Measurements from ENCODE around the gene ACVRL1. TPM values are rescaled to one million over a fixed set of nuclear protein-coding genes. Genes with fewer than 3 reads are reported as not detected.

The ACVRL1 gene
- total RNA-seq, 1 donor from 2014 or later = not detected

GRCh38 chr12:51917041-51917590 is 9.8 kb downstream of the ACVRL1 start:
- Mint-ChIP-seq H3K4me1 (ENCODE audit: unreplicated experiment) (peaks cover 3% of the 10 kb centered on the region), H3K36me3 (ENCODE audit: unreplicated experiment) (no peaks in the 10 kb centered on the region), H3K27me3 (ENCODE audit: unreplicated experiment) (no peaks in the 10 kb centered on the region), H3K9me3 (ENCODE audit: unreplicated experiment) (no peaks in the 10 kb centered on the region), H3K27ac (ENCODE audit: unreplicated experiment) (no peak overlapping the region), H3K4me3 (ENCODE audit: unreplicated experiment) (no peak overlapping the region)
- no peak for DNase-seq (ENCODE audit: extremely low spot score, unreplicated experiment)
- TF ChIP-seq, protein P1, sequence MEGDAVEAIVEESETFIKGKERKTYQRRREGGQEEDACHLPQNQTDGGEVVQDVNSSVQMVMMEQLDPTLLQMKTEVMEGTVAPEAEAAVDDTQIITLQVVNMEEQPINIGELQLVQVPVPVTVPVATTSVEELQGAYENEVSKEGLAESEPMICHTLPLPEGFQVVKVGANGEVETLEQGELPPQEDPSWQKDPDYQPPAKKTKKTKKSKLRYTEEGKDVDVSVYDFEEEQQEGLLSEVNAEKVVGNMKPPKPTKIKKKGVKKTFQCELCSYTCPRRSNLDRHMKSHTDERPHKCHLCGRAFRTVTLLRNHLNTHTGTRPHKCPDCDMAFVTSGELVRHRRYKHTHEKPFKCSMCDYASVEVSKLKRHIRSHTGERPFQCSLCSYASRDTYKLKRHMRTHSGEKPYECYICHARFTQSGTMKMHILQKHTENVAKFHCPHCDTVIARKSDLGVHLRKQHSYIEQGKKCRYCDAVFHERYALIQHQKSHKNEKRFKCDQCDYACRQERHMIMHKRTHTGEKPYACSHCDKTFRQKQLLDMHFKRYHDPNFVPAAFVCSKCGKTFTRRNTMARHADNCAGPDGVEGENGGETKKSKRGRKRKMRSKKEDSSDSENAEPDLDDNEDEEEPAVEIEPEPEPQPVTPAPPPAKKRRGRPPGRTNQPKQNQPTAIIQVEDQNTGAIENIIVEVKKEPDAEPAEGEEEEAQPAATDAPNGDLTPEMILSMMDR (IDR thresholded peaks at IDR 0.05) = no peak

DNA sequence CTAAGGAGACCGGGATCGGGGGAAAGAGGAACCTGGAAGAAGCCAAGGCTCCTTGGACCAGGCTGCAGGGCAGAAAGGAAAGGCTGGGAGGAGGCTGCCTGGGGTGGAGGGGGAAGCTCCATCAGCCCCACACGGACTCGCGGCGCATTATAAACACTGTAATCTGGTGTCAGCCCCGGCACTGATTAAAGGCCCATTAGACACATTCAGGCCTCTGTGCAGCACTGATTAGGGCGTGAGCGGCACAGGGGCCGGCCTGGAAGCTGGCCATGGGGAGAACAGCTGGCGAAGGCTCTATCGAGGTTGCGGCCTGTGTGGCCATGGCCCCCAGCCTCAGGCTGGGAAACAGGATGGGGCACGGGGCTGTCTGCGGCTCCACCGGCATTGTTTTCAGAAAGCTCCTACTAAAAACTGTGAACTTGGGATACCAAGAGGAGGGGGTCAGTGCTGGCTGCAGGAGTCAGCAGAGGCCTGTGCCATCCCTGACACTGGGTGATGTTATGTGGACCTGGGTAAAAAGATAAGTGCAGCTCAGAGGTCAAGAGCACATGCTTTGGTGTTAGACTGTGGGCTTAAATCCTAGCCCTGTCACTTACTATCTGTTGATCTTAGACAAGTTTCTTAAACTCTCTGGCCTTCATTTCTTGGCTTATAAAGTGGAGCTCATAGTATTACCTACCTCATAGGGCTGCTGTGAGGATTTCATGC is 10.6 kb downstream of the ACVRL1 start:
- no peaks in the 10 kb centered on the region for H3K36me3 Mint-ChIP-seq (ENCODE audit: unreplicated experiment)
- no peak overlapping the region for H3K4me3 Mint-ChIP-seq (ENCODE audit: unreplicated experiment)
- H3K27ac Mint-ChIP-seq (ENCODE audit: unreplicated experiment) = no peak overlapping the region
- no peaks in the 10 kb centered on the region for H3K9me3 Mint-ChIP-seq (ENCODE audit: unreplicated experiment)
- peaks cover 3% of the 10 kb centered on the region for H3K4me1 Mint-ChIP-seq (ENCODE audit: unreplicated experiment)
- TF ChIP-seq, protein P1 (IDR thresholded peaks at IDR 0.05) = no peak
- no peak for DNase-seq (ENCODE audit: extremely low spot score, unreplicated experiment)
- no peaks in the 10 kb centered on the region for H3K27me3 Mint-ChIP-seq (ENCODE audit: unreplicated experiment)

DNA sequence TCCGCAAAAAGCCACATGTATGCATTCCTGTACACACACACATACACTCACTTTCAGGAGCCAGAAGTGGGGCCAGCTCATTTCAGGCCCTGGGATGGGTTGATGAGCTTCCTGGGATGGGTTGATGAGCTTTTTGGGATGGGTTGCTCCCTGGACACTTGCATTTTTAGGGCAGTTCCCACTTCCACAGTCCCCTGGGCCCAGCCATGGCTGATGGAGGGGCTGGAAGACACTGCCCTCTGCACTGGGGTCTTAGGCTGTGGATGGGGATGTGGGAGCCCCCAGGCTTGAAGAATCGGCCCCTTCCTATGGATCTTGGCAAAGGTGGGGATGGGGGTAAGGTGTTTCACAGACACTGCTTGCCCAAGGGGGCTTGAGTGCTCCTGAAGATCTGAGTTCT is 12.7 kb downstream of the ACVRL1 start:
- H3K36me3 Mint-ChIP-seq (ENCODE audit: unreplicated experiment) = no peaks in the 10 kb centered on the region
- H3K4me3 Mint-ChIP-seq (ENCODE audit: unreplicated experiment) = no peak overlapping the region
- H3K9me3 Mint-ChIP-seq (ENCODE audit: unreplicated experiment) = no peaks in the 10 kb centered on the region
- TF ChIP-seq, protein P1 (IDR thresholded peaks at IDR 0.05) = no peak
- peaks cover 7% of the 10 kb centered on the region for H3K4me1 Mint-ChIP-seq (ENCODE audit: unreplicated experiment)
- H3K27ac Mint-ChIP-seq (ENCODE audit: unreplicated experiment) = no peak overlapping the region
- H3K27me3 Mint-ChIP-seq (ENCODE audit: unreplicated experiment) = no peaks in the 10 kb centered on the region
- DNase-seq (ENCODE audit: extremely low spot score, unreplicated experiment) = no peak

- H3K4me3 Mint-ChIP-seq (ENCODE audit: unreplicated experiment) = no peak overlapping the region
- no peak for DNase-seq (ENCODE audit: extremely low spot score, unreplicated experiment)
- H3K4me1 Mint-ChIP-seq (ENCODE audit: unreplicated experiment) = peaks cover 7% of the 10 kb centered on the region
- H3K27me3 Mint-ChIP-seq (ENCODE audit: unreplicated experiment) = no peaks in the 10 kb centered on the region
- no peak overlapping the region for H3K27ac Mint-ChIP-seq (ENCODE audit: unreplicated experiment)
- TF ChIP-seq, protein P1 (IDR thresholded peaks at IDR 0.05) = no peak
- no peaks in the 10 kb centered on the region for H3K36me3 Mint-ChIP-seq (ENCODE audit: unreplicated experiment)
- no peaks in the 10 kb centered on the region for H3K9me3 Mint-ChIP-seq (ENCODE audit: unreplicated experiment)
Observed at GRCh38 chr12:51921017-51921725, 13.9 kb downstream of the ACVRL1 start.

- no peaks in the 10 kb centered on the region for H3K27me3 Mint-ChIP-seq (ENCODE audit: unreplicated experiment)
- peaks cover 7% of the 10 kb centered on the region for H3K4me1 Mint-ChIP-seq (ENCODE audit: unreplicated experiment)
- no peak overlapping the region for H3K4me3 Mint-ChIP-seq (ENCODE audit: unreplicated experiment)
- H3K9me3 Mint-ChIP-seq (ENCODE audit: unreplicated experiment) = no peaks in the 10 kb centered on the region
- DNase-seq (ENCODE audit: extremely low spot score, unreplicated experiment) = no peak
- TF ChIP-seq, protein P1 (IDR thresholded peaks at IDR 0.05) = no peak
- H3K36me3 Mint-ChIP-seq (ENCODE audit: unreplicated experiment) = no peaks in the 10 kb centered on the region
- no peak overlapping the region for H3K27ac Mint-ChIP-seq (ENCODE audit: unreplicated experiment)
Observed at GRCh38 chr12:51922146-51922545, 14.8 kb downstream of the ACVRL1 start.

All from osteocyte (in vitro differentiated cells).